ENCODE results near the gene TASL.
"Not testable (repeated sequence)": the region's sequence is repeated elsewhere in the genome, so short reads cannot be mapped to it uniquely, and the experiment has no call there.

Gene TASL, protein sequence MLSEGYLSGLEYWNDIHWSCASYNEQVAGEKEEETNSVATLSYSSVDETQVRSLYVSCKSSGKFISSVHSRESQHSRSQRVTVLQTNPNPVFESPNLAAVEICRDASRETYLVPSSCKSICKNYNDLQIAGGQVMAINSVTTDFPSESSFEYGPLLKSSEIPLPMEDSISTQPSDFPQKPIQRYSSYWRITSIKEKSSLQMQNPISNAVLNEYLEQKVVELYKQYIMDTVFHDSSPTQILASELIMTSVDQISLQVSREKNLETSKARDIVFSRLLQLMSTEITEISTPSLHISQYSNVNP

DNA sequence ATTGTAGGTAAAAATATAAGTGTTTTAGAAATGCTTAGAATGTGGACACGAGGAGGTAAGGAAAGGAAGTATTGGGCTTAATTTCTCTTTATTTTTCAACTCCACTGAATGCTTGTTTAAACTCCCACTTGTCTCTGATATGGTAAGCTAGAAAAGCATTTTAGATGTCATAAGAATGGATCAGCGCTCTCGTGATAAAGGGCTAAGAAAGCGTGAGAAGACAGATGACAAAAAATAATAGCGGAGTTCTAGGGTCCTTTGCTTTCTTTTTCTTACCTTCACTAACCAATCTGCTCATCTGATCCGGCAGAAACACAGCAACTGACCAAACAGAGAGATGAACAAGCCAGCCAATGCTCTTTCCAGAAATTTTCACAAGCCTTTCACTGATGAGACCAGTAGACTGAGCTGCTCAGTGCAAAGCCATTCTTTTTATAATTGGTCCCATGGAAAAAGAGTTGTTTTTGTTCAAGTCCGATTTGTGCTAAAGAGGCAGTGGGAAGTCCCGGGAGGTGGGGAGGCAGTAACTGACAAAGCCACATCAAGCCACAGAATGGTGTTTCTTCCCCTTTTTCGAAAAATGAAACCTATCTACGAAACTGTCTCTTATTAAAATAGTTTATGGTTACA is at the start of gene TASL:
Gene TASL (minus strand): TSS at position 405 of the 630 bp plus-strand sequence. CDS start 17,411 bp downstream, outside the sequence.
- no peak for DNase-seq

DNA sequence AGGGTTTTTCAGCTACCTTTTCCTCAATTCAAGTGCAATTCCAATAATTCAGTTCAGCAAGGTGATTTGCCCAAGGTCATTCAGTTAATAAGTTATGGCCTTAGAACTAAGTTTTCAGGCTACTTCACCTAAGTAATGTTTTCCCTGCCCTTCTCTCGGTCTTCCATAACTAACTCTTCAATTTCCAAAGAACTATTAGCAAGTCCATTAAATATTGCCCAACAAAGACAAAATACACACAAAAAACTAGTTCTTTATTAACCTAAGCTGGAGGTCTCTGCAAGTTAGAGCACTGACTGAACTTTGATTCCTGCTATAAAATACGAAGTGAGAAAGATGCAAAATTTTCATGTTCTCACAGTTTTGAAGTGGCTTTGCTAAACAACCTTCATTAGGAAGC is 48.8 kb upstream of the TASL start:
- no peak for DNase-seq

DNA sequence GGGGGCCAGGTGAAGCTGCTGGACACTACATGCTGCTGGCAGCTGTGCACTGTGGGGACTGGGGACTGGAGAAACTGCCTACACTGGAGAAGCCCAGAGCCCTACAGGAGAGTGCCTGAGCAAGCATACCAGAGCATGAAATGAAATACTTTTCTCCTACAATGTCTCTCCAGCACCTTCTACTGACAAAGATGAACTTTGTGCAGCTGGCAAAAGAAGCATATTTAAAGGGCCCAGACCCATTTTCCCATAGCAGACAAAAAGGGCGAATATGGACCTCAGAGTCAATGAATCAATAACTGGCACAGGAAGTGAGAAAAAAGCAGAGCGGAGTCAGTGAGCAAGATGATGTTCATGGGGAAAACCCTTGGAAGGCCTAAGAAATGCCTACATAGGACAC is 44.8 kb upstream of the TASL start:
- DNase-seq, result no peak

DNA sequence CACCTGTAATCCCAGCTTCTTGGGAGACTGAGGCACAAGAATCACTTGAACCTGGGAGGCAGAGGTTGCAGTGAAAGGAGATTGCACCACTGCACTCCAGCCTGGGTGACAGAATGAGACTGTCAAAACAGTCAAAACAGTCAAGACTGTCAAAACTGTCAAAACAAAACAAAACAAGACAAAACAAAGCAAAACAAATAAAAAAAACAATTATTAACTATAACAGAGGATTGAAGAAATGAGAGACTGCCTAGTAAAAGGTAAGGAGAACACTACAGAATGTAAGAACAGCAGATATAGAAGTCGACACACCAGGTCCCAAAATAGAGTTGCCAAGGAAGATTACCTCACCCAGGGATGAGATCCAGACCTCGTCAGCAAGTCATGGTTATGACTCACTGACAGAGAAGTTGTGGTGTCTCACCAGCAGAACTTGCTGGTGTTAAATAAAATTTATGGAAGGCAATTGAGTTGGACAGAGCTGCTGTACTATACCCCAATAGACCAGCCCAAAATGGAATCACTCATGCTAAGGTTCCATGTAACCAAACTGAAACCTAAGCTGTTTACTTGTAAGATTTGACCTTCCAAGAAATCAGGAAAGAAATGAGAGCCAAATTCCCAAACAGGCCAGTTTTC is 43.5 kb upstream of the TASL start:
- no peak for DNase-seq

DNA sequence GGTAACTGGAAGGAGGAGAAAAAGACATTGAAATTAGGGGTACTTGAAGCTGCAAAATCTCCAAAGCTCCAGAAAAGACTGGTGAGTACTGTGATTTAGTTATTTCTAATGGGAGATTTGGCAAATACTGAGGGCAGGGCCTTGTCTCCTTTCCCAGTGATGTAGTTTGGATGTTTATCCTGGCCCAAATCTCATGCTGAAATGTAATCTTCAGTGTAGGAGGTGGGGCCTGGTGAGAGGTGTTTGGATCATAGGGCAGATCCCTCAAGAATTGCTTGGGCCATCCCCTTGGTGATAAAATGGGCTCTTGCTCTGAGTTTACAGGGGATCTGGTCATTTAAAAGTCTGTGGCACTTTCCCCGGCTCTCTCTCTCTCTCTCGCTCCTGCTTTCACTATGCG is 42.6 kb upstream of the TASL start:
- DNase-seq, result no peak

DNA sequence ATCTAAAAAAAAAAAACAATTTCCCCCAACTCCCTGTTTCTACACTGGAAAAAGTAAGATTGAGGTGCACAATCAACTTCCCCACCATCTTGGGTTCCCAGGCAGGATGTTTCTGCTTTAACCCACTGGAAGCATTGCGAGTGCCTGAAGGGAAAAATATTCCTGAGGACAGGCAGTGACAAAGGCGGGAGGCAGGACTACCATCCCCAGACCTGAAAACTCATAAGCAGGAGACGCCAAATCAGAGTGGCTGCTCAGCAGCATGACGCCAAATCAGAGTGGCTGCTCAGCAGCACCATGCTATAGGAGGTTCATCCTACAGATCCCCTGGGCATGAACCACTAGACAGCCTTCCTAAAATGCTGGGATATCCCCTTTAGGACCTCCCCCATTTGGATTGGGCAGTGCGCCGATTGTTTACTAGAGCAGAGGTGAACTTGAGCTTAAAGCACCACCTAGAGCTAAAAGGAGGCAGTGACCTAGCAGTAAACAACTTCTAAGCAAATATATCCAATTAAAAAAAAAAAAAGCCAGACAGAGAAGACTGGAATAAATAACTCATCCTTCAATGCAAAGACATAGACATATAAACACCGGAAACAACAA is 40.7 kb upstream of the TASL start:
- no peak for DNase-seq

DNA sequence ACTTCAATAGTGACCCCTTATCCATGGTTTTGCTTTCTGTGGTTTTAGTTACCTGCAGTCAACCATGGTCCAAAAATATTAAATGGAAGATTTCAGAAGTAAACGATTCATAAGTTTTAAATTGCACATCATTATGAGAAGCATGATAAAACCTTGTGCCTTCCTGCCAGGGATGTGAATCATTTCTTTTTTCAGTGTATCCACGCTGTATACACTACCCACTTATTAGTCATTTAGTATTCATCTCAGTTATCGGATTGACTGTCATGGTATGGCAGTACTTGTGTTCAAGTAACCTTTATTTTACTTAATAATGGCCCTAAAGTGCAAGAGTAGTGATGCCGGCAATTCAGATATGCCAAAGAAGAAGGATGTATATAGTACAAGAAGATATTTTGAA is 37.7 kb upstream of the TASL start:
- DNase-seq, result no peak

DNA sequence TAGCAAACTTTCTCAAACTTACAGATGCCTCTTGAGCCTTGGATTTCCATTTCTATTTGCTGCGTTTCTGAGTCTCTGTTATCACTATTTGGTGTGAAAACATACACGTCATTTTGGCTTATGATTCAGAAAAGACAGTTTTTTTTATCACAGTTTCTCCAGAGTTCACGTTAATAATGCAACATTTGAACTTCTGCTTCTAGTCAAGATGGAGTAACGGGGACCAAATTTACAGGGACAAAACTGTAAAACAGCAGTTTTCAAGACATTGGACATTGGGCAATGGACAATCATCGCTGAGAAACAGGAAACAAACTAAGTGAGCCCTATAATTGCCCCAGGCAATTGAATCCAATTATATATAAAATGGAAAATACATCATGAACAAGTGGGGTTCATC is 36.2 kb upstream of the TASL start:
- DNase-seq, result no peak

DNA sequence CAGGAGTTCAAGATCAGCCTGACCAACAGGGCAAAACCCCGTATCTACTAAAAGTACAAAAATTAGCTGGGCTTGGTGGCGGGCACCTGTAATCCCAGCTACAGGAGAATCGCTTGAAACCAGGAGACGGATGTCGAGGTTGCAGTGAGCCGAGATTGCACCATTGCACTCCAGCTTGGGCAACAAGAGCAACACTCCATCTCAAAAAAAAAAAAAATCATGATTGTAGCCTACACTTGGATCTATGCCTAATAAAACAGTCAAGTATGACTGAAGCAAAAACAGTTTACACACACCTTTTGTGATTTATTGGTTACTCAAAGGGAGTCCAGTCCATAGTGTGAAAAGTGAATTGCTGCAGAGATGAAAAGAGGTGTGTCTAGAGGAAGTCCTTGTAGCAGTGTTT is 34.7 kb upstream of the TASL start:
- DNase-seq, result no peak

DNA sequence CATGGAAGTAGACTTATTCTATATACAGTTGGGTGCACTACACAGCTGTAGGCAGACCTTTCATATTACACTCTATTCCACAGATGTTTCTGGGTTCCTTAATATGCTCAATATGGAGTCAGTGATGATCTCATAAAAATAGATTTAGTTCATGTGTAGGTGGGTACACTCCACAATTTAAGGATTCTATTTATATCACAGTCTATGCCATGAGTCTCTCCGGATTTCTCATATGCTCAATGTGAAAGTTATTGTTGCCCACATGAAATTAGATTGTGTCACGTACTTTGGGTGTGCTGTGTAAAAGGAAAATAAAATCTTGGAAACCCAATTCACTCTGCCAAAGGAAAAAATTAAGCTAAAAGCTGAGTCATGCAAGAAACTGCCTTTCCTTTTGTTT is 32.5 kb upstream of the TASL start:
- no peak for DNase-seq

DNA sequence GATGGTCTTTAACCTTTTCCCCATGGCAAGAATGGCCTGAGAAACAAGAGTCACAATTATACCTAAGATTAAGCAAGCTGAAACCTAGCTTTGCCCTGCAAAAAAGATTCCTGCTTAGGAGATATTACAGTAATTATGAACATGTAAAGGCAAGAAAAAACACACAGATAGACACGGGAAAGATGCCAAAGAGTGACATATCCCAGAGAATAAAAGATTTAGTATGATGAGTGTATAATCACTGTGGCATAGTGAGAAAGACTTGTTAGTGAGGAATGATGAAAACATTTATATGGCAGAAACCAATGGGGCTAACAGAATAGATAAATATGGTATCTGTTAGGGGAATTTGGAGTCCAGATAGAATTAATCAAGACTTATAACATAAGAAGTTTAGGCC is 29.6 kb upstream of the TASL start:
- no peak for DNase-seq

DNA sequence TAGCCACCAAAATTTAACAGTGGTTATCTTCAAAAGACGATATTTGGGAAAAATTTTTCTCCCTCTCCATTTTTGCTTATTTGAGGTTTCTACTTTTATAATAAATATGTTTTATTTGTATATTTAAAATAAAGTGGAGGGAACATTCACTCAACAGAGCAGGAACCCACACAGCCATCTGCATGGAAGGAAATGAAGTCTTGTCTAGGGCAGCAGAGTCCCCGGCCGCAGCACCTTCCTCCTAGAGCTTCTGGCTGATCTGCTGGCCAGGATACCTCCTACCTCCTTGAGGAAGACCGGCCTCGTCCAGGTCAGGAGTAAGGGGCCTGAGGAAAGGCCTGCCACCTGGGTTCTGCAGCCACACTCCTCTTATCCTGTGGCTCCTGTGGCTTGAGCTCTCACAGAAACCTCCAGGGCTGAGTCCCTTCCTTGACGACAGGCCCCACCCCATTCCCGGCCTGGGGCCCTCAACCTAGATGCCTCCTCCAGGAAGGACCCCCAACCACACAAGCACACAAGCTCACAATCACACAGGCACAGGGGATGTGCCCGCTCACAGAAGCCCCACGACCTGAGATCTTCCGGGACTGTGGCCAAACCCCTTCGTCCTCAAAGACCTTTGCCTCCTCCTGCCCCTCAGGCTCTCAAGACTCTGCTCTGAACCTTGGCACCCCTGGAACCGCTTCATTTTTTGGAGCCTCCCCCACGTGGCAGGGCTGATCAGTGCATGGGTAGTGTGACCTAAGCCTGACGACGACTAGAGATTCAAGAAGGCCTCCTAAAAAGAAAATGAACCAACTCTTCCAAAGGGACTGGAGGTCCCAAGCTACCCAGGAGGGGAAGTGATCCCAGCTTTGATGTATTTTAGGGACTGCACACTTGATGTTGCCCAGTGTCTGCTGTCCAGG is 23.0 kb upstream of the TASL start:
- DNase-seq, result not testable (repeated sequence)

DNA sequence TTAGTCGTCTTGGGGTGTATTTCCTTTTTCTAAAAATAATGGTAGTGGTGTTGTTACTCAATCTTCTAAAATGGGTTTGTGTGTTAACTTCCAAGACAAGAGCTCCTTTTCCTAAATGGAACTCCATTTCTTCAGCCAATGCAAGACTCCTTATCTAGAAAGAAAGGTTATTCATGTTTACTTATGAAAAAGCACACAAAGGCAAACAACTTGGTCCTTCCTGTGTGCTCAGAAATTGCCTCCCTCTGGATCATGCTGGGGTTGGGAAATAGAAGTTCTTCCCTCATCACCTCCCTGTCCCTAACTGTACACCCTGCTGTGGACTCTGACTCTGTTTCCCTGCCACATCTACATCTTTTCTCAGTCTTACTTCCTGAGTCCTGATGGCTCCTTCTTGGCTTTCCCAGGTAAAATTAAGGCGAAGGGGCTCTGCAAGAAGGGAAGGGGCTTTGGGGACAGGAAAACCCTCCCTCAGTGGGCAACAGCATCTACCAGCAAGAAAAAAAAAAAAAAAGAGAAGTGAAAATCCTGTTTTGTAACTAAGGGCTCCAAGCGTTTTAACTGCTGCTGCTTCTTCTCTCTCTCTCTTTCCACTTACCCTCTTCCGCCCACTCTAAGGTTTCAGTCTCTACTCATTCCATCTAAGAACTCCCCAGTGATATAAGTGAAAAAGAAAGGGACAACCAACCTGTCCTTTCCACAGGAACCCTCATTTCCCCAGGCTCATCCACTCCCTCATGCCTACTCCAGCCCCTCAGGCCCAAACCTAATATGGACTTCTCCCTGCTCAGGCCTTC is 19.8 kb upstream of the TASL start:
- DNase-seq, result no peak

DNA sequence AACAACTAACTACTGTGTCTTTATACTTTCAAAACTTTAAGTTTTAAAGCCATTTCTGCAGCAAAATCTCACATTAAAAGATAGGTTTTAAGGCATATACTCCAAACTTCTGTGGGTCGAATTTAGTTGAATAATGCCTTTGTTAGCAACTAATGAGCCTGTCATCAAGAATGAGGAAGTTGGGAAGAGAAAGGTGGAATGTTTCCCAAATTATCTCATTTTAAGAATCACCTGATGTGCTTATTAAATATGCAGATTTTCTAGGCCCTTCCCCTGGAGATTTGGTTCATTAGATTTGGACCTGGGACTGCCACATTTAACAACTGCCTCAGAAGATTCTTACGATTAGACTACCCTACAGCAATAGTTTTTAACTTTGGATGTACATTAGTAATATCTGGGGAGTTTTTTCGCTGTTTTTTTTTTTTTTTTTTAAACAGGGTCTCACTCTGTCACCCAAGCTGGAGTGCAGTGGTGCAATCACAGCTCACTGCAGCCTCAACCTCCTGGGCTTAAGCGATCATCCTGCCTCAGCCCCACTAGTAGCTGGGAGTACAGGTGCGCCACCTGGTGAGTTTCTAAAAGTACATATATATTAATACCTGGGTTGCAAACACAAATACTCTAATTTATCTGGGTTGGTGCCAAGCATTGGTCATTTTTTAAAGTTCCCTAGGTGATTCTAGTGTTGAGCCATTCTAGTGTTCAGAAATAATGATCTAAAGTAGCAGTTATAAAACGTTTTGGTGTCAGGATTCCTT is 16.1 kb upstream of the TASL start:
- no peak for DNase-seq

DNA sequence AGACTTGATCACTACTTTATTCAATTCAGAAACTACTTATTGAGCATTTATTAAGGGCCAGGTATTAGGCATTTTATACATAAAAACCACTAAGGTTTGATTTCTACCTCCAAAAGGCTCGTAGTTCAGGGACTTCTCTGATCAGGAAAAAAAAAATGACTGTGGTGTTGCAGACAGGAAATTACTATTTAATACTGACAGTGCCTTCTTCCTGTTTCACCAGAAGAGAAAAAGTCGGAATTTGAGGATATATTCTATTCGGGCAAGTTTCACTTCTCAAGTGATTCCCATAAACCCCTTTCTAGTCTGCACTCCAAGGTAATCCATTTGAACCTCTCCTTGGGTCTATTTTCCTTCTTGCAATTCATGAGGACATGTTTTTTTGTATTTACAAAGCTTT is 15.3 kb upstream of the TASL start:
- DNase-seq, result no peak

DNA sequence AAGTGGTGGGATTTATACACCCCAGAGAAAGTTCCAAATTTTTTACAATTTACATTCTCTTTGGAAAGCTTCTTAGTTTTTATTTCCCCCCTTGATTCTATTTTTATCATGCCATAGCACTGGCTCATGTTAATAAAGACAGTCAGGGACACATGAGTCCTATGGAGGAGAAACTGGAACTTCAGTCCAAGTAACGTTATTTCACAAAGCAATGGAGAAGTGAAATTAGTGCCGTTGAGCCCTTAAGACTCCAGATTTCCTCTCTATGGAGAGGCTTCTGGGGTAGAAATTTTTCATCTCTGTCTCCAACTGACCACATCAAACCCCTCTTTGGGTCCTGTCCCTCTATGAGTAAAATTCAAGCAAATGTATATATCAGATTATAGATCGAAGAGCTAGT is 12.8 kb upstream of the TASL start:
- DNase-seq, result no peak

DNA sequence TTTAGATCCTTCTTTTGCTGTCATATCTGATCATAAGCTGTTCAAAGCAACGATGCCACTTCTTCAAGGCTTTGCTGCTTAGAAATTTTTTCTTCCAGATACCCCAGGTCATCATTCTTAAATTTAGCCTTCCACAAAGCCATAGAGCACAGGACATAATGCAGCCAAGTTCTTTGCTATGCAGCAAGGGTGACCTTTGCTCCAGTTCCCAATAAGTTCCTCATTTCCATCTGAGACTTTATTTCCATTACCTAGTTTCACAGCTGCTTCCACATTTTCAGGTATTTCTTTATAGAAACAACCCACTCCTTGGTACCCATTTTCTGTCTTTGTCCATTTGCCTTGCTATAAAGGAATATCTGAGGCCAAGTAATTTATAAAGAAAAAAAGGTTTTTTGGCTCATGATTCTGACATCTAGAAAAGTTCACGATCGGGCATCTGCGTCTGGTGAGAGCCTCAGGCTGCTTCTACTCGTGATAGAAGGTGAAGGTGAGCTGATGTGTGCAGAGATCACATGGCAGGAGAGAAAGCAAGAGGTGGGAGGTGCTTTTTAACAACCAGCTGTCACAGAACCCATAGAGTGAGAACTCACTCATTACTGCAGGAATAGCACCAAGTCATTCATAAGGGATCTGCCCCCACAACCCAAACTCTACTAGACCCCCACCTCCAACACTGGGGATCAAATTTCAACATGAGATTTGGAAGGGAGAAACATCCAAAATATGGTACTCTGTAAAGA is 11.8 kb upstream of the TASL start:
- no peak for DNase-seq

DNA sequence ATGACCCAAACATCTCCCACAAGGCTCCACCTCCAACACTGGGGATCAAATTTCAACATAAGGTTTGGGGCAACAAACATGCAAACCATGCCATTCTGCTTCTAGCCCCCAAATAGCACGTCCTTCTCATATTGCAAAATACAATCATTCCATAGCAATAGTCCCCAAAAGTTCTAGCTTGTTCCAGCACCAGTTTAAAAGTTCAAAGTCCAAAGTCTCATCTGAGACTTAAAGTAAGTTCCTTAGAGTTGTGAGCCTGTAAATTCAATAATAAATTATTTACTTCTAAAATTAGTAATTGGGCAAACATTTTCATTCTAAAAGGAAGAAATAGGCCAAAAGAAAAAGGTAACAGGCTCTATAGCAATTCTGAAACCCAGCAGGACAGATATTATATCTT is 8.9 kb upstream of the TASL start:
- DNase-seq, result no peak

DNA sequence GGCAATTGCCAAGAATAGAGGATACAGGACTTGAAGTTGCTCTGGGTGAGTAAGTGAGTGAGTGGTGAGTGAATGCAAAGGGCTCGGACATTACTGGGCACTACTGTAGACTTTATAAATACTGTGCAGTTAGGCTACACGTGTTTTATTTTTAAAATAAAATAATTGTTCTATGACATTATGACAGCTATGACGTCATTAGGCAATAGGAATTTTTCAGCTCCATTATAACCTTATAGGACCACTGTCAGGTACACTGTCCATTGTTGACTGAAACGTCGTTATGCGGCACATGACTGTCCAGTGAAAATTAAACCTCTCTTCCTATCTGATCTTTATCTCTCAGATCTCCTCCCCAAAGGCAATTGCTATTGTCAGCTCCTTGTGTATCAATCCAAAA is 5.1 kb upstream of the TASL start:
- DNase-seq, result no peak

DNA sequence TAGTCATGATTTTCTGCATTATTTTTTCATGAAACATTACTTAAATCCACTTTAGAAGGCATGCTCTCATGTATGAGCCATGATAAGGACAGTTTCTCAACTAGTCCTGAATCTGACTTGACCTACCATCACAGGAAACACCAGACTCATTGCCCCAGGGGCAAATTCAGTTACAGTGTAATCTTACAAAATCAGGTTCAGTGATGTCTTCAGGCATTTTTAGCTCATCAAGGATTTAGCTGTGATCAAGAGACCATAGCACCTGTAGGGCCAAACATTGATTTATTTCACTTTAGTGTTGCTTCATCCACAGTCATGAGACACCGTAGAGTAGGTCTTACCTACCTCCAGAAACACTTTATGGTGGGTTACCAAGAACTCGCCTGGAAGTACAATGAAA is 3.1 kb upstream of the TASL start:
- DNase-seq, result no peak

DNA sequence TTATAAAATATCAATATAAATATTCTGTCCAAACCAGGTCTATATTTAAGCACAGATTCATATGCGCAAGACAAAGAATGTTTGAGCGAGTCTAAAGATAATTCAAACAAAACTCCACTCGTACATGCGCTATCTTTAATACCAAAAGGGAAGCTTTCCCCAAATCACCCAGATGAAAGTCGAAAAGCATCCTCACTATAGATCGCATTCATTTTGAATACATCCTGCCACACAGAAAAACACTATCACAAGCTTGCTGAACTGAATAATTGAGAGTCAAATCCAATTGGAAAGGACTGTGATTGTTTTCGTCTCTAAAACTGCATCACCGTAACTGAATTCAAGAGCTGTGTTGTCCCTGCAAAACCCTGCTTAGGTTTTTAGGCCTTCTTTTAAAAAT is 685 bp downstream of the TASL start:
- no peak for DNase-seq
